NCI-H1105 (cell line): ENCODE measurements around the gene KLK8.

Experiments
- DNase-seq: peaks from one replicate; lab custom pipeline; 2025; lab: John Stamatoyannopoulos, UW

Gene KLK8

GRCh38 chr19:51001515-51001914, at the start of gene KLK8:
Gene KLK8 (minus strand): TSS chr19:51001604. CDS start chr19:51001167, 437 bp downstream.
- DNase-seq, result no peak

GRCh38 chr19:51047031-51047335, 45.6 kb upstream of the KLK8 start:
- DNase-seq, result no peak

- no peak for DNase-seq
Observed at GRCh38 chr19:51044327-51044726, 42.9 kb upstream of the KLK8 start.

- DNase-seq, result no peak
Observed at GRCh38 chr19:51043497-51043896, 42.1 kb upstream of the KLK8 start.

GRCh38 chr19:51040151-51040550, 38.7 kb upstream of the KLK8 start:
- no peak for DNase-seq

- no peak for DNase-seq
Observed at GRCh38 chr19:51036519-51036918, 35.1 kb upstream of the KLK8 start.

- DNase-seq, result no peak
Observed at GRCh38 chr19:51034704-51035103, 33.3 kb upstream of the KLK8 start, which contains the start of gene KLK12. Gene KLK12 (minus strand): TSS chr19:51035002. CDS start chr19:51034621, 381 bp downstream.

- DNase-seq, result no peak
Observed at GRCh38 chr19:51031880-51032225, 30.4 kb upstream of the KLK8 start.

GRCh38 chr19:51031220-51031879, 29.9 kb upstream of the KLK8 start:
- no peak for DNase-seq

- DNase-seq, result no peak
Observed at GRCh38 chr19:51030631-51031030, 29.2 kb upstream of the KLK8 start.

- DNase-seq, result no peak
Observed at GRCh38 chr19:51029718-51030117, 28.3 kb upstream of the KLK8 start.

GRCh38 chr19:51027873-51028272, 26.5 kb upstream of the KLK8 start:
- no peak for DNase-seq

- DNase-seq, result no peak
Observed at GRCh38 chr19:51027126-51027806, 25.9 kb upstream of the KLK8 start.

- peak; percentile 50 for DNase-seq
Observed at GRCh38 chr19:51026554-51026831, 25.1 kb upstream of the KLK8 start, which contains the start of gene KLK11. Gene KLK11 (minus strand): TSS chr19:51026616. CDS start chr19:51025631, 985 bp downstream.

- no peak for DNase-seq
Observed at GRCh38 chr19:51025809-51026553, 24.6 kb upstream of the KLK8 start.

- DNase-seq, result no peak
Observed at GRCh38 chr19:51025401-51025800, 24.0 kb upstream of the KLK8 start.

- peak; percentile 33 for DNase-seq
Observed at GRCh38 chr19:51024924-51025323, 23.5 kb upstream of the KLK8 start.

GRCh38 chr19:51023946-51024345, 22.5 kb upstream of the KLK8 start:
- DNase-seq, result no peak

GRCh38 chr19:51022526-51022925, 21.1 kb upstream of the KLK8 start:
- no peak for DNase-seq

GRCh38 chr19:51020988-51021651, 19.7 kb upstream of the KLK8 start:
- peak; percentile 64 for DNase-seq

- DNase-seq, result no peak
Observed at GRCh38 chr19:51019544-51019925, 18.1 kb upstream of the KLK8 start, which contains the start of gene KLK10. Gene KLK10 (minus strand): TSS chr19:51019709. CDS start chr19:51019130, 579 bp downstream.

GRCh38 chr19:51018745-51019543, 17.5 kb upstream of the KLK8 start:
- DNase-seq, result no peak
